T47D (cell line): ENCODE measurements around the gene SMAD6.

ENCODE experiments used
- DNase-seq, 2 experiments: peaks; one replicate each; pipeline versions ENCODE4 v3.0.0 to v3.0.0-alpha.2; 2011 to 2012; ENCODE audit warnings: low read depth in 1 of 2, low spot score in 1 of 2
- JUND ChIP-seq: IDR thresholded peaks from 2 replicates; pipeline ENCODE4 v1.6.1; 2012; ENCODE audit warnings: low read depth
- in situ Hi-C: cut with HindIII; loops from 2 replicates; pipeline ENCODE4 v1.10.0; 2016; ENCODE audit warnings: low sequenced_read_pairs, low pct_unique_long_range_greater_than_20kb

Gene SMAD6

DNA sequence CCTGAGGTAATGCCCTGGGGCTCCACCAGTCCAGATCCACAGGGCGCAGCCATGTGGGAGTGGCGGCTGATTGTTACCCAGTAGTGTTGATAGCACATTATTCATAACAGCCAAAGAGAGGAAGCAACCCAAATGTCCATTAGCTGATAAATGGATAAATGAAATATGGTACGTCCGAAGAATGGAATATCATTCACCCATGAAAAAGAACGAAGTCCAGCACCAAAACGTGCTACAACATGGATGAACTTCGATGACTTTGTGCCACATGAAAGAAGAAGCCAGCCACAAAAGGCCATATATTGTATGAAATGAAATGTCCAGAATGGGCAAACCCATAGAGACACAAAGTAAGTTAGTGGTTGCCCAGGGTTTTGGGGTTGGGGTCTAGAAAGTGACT is 6.4 kb downstream of the SMAD6 start:
- DNase-seq = no peak
- in situ Hi-C loops = no loop called here
- TF ChIP-seq JUND = no peak

DNA sequence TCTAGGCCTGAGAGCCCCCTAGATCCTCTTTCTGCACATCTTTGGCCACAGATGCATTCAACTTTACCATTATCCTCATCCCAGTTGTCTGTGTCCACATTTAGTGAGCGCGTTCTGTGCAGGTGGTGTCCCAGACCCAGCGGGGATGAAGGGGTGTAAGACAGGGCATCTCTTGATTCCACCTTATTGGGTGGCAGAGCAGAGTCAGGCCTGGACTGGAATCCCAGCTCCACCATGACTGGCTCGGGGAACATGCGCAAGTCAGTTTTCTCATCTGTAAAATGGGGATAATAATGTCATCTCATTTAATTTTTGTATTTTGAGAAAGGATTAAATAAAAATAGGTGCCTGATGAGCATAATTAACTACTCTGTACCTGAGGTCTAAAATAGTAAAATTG is 7.8 kb downstream of the SMAD6 start:
- no peak for TF ChIP-seq JUND
- DNase-seq = no peak
- in situ Hi-C loops = no loop called here

DNA sequence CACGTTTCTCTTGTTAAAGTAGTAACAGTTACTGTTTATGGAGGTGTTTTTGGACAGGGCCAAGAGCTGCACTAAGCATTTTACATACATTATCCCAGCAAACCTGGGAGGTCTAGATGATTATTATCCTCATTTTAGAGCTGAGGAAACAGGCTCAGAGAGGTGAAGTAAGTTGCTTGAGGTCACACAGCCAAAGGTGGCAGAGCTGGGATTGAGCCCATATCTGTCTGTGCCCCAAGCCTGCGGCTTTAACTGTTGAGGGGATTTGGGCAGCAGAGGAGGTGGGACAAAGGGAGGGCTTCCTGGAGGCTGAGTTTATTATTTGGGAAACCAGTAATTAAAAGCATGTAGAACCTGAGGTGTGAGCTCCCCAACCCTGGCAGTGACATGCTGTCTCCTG is 9.2 kb downstream of the SMAD6 start:
- in situ Hi-C loops = no loop called here
- DNase-seq = no peak

GRCh38 chr15:66711862-66712261 is 9.8 kb downstream of the SMAD6 start:
- in situ Hi-C loops = no loop called here
- TF ChIP-seq JUND = no peak
- no peak for DNase-seq

More for the DNA sequence above, 9.2 kb downstream of the SMAD6 start:
- TF ChIP-seq JUND = no peak

DNA sequence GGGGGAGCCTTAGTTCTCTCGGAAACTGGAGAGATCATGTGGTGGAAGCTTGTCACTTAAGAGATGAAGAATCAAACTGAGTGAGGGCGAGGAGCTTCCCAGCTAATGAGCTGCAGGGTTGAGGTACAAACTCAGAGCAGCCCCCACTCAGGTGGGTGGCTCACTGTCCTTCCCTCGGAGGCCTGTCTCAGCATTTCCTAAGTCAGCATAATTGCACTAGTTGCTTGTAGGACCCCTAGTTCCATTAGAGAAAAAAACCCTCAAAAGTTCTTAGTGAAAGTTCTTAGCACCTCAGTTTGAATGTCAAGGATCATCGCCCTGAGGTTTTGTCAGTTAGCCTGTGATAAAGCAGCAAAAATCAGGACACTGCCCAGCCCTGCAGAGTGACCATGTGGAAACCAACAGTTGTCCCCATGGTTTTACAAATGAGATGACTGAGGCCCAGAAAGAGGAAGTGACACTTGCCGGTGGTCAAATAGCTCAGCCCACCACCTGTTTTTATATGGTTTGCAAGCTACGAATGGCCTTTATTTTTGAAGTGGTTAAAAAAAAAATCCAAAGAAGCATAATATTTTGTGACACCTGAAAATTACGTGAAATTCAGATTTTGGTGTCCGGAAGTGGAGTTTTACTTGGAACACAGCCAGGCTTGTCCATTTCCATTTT is 11.9 kb downstream of the SMAD6 start:
- TF ChIP-seq JUND = no peak
- in situ Hi-C loops = no loop called here
- DNase-seq = no peak

DNA sequence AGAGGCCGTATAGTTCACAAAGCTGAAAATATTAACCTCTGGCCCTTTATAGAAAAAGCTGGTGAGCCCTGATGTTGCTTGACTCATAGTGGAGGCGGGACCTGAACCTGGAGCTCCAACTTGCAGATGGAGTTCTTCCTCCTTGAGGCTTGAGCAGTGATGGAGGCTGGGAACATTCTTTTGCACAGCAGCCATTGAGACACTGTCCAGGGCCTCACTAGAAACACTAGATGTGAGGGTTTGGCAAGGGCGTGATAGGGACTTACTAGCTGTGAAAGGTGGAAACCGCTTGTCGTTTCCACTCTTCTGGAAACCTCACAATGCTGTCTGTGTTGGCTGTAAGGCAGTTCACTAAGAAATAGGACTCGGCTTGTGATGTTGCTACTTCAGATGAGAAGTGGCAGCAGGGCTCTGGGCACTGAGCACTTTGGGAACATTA is 12.5 kb downstream of the SMAD6 start:
- no peak for TF ChIP-seq JUND
- no peak for DNase-seq
- in situ Hi-C loops = no loop called here

DNA sequence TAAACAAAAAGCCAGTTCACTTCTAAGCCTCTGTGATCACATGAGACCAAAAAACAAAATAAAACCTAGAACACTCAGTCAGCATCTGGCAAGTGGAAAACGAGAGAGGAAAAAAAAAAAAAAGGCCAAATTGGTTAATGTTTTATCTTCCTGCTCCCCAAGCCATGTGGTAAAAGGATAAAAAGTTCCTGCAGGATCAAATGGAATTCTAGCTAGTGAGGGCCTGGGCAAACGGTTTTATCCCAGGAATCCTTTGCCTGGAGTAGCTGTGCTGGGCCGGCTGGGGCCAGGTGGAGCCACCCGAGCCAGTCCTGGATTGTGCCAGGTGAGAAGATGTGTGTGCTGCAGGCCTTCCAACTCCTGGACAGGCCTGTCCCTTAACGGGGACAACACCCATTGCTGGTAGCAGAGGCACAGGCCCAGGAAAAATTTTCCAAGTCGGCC is 13.2 kb downstream of the SMAD6 start:
- in situ Hi-C loops = no loop called here
- no peak for TF ChIP-seq JUND
- DNase-seq = no peak

GRCh38 chr15:66715720-66716655 is 14.0 kb downstream of the SMAD6 start:
- no peak for TF ChIP-seq JUND
- DNase-seq = no peak

DNA sequence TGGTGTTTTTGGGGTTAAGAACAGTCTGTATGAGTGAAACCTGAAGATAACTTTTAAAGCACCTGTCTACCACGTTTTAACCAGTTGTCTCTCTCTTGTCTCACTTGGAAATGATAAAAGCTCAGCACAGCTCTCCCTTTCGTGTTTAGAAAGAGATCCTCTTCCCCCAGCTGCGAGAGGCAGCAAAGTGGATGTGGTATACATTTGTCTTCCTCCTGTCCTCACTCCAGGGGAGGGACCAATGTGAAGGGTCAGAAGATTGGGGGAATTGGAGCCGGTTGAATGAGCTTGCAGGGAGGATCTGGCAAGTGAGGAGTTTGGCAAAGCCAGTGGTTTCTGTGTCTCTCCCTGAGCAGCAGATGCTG is 14.6 kb downstream of the SMAD6 start:
- in situ Hi-C loops = no loop called here
- no peak for DNase-seq
- TF ChIP-seq JUND = no peak

More at GRCh38 chr15:66715720-66716655, 14.0 kb downstream of the SMAD6 start:
- in situ Hi-C loops = no loop called here

GRCh38 chr15:66718220-66718988 is 16.4 kb downstream of the SMAD6 start:
- in situ Hi-C loops = no loop called here
- DNase-seq = no peak
- no peak for TF ChIP-seq JUND

GRCh38 chr15:66719471-66719870 is 17.4 kb downstream of the SMAD6 start:
- no peak for TF ChIP-seq JUND
- no peak for DNase-seq
- in situ Hi-C loops = no loop called here

DNA sequence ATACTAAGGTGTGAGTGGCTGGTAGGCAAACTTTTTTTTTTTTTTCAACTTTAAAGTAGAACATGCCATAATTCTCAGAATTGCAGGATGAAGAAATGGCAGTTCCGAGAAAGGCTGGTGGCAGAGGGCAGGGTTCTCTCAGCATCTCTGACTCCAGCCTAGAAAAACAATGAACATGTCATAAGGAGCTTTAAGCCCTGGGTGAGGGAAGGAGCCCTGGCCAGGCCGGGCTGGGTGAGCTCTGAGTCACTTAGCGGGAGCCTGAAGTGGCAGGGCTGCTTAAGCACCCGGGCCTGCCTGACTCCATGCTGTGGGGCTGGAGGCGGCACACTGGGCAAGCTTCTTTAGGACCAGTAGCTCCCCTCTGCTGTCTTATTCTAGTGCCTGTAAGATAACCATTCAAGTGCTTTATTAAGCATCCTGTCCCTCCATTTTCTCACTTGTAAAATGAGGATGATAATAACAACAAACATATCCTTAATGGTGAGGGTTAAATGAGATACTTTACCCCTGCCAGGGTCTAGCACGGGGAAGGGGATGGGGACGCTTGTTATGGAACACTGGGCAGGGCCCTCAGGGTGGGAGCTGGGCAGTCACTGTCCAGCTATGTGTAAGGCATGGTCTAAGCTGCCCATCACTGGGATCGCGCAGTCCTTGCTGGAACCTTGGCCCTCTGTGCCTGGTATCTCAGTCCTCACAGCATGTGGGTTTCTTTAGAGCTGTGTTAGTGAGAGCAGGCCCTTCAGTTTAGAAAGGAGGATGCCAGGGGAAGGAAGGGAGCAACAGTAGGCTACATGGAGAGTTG is 18.4 kb downstream of the SMAD6 start:
- TF ChIP-seq JUND = no peak
- DNase-seq = no peak
- in situ Hi-C loops = no loop called here
